ACC112 (cell line): ENCODE measurements around the gene CCDC97.
"Not testable (repeated sequence)": the region's sequence is repeated elsewhere in the genome, so short reads cannot be mapped to it uniquely, and the experiment has no call there.

ENCODE experiments used
- H2AFZ ChIP-seq: fragments of 200-600 bp; sonication (generic); one replicate; pipeline ENCODE4 v1.6.0; 2017; ENCODE audit warnings: antibody characterized with exemption, low read length; ENCODE audit not compliant: unreplicated experiment
- H3K27ac ChIP-seq: fragments of 200-600 bp; sonication (generic); 2 replicates; pipeline ENCODE4 v1.5.1; 2014; ENCODE audit warnings: low read depth, mild to moderate bottlenecking, antibody characterized with exemption, low read length, moderate library complexity
- H3K27me3 ChIP-seq: fragments of 200-600 bp; sonication (generic); 2 replicates; pipeline ENCODE4 v1.6.1; 2014; ENCODE audit warnings: mild to moderate bottlenecking, antibody characterized with exemption, low read length, moderate library complexity, mixed read lengths; ENCODE audit not compliant: insufficient read depth
- H3K36me3 ChIP-seq: fragments of 200-600 bp; sonication (generic); 2 replicates; pipeline ENCODE4 v1.6.1; 2016; ENCODE audit warnings: mild to moderate bottlenecking, antibody characterized with exemption, low read length, moderate library complexity, mixed read lengths; ENCODE audit not compliant: insufficient read depth
- H3K4me1 ChIP-seq: fragments of 200-600 bp; sonication (generic); one replicate; pipeline ENCODE4 v1.6.1; 2016; ENCODE audit warnings: low read length, mixed read lengths; ENCODE audit not compliant: insufficient read depth, unreplicated experiment, control insufficient read depth
- H3K4me3 ChIP-seq: fragments of 200-600 bp; sonication (generic); 2 replicates; pipeline ENCODE4 v1.5.1; 2014; ENCODE audit warnings: mild to moderate bottlenecking, low read depth, low read length
- H3K79me2 ChIP-seq: fragments of 200-600 bp; sonication (generic); one replicate; pipeline ENCODE4 v1.6.0; 2016; ENCODE audit warnings: low read length; ENCODE audit not compliant: control insufficient read depth, unreplicated experiment, insufficient read depth

The CCDC97 gene

GRCh38 chr19:41274802-41275201 is 35.2 kb upstream of the CCDC97 start:
- Histone ChIP-seq H3K36me3 (peaks cover 42% of the 10 kb centered on the region), H3K79me2 (peaks cover 4% of the 10 kb centered on the region), H3K27me3 (no peaks in the 10 kb centered on the region), H2AFZ (no peak overlapping the region), H3K27ac (no peak overlapping the region), H3K4me1 (no peaks in the 10 kb centered on the region), H3K4me3 (no peak overlapping the region)

DNA sequence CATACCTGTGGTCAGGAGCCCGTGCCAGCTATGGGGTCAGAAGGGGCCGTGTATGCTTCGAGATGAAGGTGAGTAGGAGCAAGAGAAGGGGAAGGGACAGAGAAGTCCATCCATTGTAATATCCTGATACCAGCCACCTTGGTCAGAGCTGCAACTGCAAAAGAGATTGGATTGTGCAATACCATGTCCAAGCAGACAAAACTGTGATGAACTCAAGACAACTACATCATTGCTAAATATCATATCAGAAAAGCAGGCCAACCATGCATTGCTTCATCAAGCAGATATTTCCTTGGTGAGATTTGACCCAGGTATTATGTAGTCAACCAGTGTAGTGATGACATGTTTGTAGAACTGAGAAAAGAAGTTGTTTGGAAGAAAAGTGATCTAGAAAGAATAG is 33.7 kb upstream of the CCDC97 start:
- H2AFZ ChIP-seq = no peak overlapping the region
- H3K4me3 ChIP-seq = no peak overlapping the region
- H3K27me3 ChIP-seq = no peaks in the 10 kb centered on the region
- peaks cover 4% of the 10 kb centered on the region for H3K79me2 ChIP-seq
- no peaks in the 10 kb centered on the region for H3K4me1 ChIP-seq
- H3K27ac ChIP-seq = no peak overlapping the region
- H3K36me3 ChIP-seq = peaks cover 48% of the 10 kb centered on the region

DNA sequence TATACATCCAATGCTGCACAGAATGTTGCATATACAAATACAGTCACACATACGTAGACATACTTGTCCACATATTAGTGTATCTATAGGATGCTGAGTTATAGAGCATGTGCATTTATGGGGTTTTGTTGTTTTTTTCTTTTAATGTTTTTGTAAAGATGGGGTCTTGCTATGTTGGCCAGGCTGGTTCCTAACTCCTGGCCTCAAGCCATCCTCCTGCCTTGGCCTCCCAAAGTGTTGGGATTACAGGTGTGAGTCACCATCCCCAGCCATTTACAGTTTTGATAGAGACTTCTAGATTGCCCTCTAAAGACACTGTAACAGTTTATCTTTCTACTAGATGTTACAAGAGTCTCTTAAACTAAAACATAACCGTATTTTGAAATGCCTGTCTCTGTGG is 31.5 kb upstream of the CCDC97 start:
- peaks cover 39% of the 10 kb centered on the region for H3K36me3 ChIP-seq
- no peaks in the 10 kb centered on the region for H3K27me3 ChIP-seq
- H3K79me2 ChIP-seq = no peaks in the 10 kb centered on the region
- no peak overlapping the region for H3K27ac ChIP-seq
- H3K4me1 ChIP-seq = no peaks in the 10 kb centered on the region
- H3K4me3 ChIP-seq = no peak overlapping the region
- no peak overlapping the region for H2AFZ ChIP-seq

DNA sequence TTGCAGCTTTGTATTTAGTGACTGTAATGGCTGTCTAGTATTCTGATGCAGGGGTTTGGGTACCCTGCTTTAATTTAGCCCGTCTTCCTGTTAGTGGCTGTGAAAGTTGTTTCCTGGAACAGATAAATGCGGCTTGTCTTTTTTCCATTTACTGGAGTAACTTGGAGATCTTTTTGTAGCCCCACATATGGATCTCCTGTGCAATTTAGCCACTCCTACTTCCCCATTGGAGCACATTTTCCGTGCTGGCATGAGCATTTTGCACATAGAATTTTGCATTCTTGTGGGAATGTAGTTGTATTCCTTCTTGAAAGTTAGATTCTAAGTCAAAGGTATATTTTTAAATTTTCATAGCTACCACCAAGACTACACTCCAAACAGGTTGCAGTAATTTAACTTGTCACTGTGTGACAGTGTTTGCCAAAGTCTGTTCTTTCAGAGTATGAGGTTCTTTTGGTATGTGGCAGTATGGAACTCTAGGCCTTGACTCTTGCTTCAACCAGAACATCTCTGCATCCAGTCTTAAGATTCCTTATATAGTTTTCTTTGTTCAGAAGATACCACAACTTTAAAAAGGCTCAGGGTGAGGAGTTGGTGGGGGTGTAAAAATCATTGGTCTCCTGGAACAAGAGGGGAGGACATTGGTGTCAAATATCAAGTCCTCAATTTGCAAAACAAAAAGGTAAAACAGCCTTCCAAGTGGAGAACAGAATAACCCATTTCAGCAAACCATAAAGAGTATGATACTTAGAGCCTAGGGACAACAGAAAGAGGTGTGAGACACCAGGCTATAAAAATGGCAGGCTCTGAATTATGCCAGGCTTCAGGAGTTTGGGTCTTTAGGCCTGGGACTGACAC is 21.1 kb upstream of the CCDC97 start:
- no peak overlapping the region for H2AFZ ChIP-seq
- H3K4me1 ChIP-seq = no peaks in the 10 kb centered on the region
- H3K4me3 ChIP-seq = no peak overlapping the region
- peaks cover 10% of the 10 kb centered on the region for H3K36me3 ChIP-seq
- H3K79me2 ChIP-seq = peaks cover 4% of the 10 kb centered on the region
- no peaks in the 10 kb centered on the region for H3K27me3 ChIP-seq
- no peak overlapping the region for H3K27ac ChIP-seq

DNA sequence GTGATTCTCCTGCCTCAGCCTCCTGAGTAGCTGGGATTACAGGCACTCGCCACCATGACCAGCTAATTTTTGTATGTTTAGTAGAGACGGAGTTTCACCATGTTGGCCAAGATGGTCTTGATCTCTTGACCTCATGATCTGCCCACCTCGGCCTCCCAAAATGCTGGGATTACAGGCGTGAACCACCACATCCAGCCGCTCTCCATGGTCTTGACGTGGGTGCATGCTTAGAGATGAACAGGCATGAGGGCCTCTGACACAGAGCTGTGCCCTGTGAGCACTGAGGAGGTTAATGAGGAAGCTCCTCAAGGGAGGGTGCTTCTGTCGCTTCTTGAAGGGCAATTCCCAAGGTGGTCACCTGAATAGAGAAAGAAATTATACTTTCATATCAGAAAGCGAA is 20.2 kb upstream of the CCDC97 start:
- H3K79me2 ChIP-seq, H2AFZ ChIP-seq, H3K4me3 ChIP-seq, H3K27me3 ChIP-seq, H3K27ac ChIP-seq, H3K36me3 ChIP-seq, H3K4me1 ChIP-seq: not testable (repeated sequence)

DNA sequence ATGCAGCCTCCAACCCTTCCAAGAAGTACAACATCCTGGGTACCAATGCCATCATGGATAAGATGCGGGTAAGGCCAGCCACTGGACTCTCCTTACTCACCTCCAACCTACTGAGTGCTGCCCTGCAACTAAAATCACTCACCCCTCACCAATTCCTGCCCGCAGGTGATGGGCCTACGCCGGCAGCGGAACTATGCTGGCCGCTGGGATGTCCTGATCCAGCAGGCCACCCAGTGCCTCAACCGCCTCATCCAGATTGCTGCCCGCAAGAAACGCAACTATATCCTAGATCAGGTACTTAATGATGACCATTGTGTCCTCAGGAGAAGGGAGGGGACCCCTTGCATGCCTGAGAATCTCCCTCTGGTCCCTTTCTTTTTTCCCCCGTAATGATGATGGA is 15.6 kb upstream of the CCDC97 start:
- Histone ChIP-seq H3K27ac (no peak overlapping the region), H3K4me1 (peaks cover 17% of the 10 kb centered on the region), H2AFZ (no peak overlapping the region), H3K79me2 (peaks cover 8% of the 10 kb centered on the region), H3K36me3 (no peaks in the 10 kb centered on the region; the same call in 1 of the 2 replicates), H3K27me3 (no peaks in the 10 kb centered on the region), H3K4me3 (no peak overlapping the region)

DNA sequence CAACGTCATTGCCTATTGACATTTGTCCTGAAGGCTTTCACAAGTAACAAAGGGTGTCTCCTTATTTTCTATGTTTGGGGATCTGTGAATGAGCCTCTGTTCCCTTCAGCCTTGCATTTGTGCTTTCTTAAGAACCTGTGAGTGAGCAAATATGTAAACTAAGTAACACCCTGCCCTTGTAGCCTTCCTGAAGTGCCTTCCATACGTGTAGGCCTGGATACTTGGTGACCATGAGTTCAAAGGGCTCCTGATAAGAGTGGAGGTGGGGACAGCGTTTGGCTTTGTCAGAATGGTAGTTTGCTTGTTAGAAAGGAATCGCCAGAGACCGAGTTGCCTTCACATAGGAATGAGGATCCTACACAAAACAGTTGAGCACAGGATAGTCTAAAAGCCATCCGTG is 14.5 kb upstream of the CCDC97 start:
- H3K79me2 ChIP-seq = peaks cover 8% of the 10 kb centered on the region
- H2AFZ ChIP-seq = no peak overlapping the region
- no peaks in the 10 kb centered on the region; the same call in 1 of the 2 replicates for H3K36me3 ChIP-seq
- no peaks in the 10 kb centered on the region for H3K27me3 ChIP-seq
- H3K4me3 ChIP-seq = no peak overlapping the region
- H3K4me1 ChIP-seq = peaks cover 19% of the 10 kb centered on the region
- H3K27ac ChIP-seq = no peak overlapping the region

GRCh38 chr19:41296433-41296871 is 13.5 kb upstream of the CCDC97 start:
- H3K27ac ChIP-seq = peak overlapping the region; percentile 87; the same call in 1 of the 2 replicates
- H2AFZ ChIP-seq = no peak overlapping the region
- H3K27me3 ChIP-seq = no peaks in the 10 kb centered on the region
- no peak overlapping the region for H3K4me3 ChIP-seq
- H3K36me3 ChIP-seq = peaks cover 2% of the 10 kb centered on the region
- peaks cover 8% of the 10 kb centered on the region for H3K79me2 ChIP-seq
- peaks cover 19% of the 10 kb centered on the region for H3K4me1 ChIP-seq

- Histone ChIP-seq H3K27ac (peak overlapping the region; percentile 87), H3K4me3 (no peak overlapping the region), H2AFZ (no peak overlapping the region), H3K27me3 (no peaks in the 10 kb centered on the region), H3K36me3 (peaks cover 3% of the 10 kb centered on the region), H3K4me1 (peaks cover 19% of the 10 kb centered on the region), H3K79me2 (peaks cover 8% of the 10 kb centered on the region)
These were observed 12.2 kb upstream of the CCDC97 start for GRCh38 chr19:41297628-41298347.

DNA sequence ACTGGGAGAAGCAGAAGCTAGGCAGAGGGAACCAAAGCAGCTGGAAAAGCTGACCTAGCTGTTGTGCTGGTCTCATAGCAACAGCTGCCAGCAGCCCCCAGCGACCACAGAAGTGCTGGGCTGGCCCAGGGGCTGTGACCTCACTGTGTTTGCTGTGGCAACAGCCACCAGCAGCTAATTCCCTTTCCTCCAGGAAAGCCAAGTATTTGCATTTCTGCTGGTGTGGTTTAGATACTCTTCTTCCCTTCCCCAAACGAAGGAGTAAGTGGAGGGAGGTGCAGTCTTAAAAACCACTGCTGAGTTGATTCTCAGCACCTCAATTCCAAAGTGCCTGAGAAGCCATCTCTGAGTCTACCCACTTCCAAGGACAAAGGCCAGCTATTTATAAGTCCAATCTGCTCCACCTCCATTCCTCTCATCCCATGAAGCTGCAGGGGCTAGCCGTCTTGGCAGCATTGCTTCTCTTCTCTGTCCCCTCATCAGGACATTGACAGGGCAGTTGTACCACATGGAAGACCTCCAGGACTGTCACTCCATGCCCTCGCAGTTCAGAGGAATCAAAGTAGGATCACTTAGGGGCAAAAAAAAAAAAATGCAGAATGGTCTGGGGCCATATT is 11.5 kb upstream of the CCDC97 start:
- no peak overlapping the region for H3K4me3 ChIP-seq
- H3K79me2 ChIP-seq = peaks cover 8% of the 10 kb centered on the region
- peaks cover 3% of the 10 kb centered on the region for H3K36me3 ChIP-seq
- H2AFZ ChIP-seq = no peak overlapping the region
- H3K27me3 ChIP-seq = no peaks in the 10 kb centered on the region
- peaks cover 19% of the 10 kb centered on the region for H3K4me1 ChIP-seq
- peak overlapping the region; percentile 87 for H3K27ac ChIP-seq
